ENCODE data around the gene FBXL16.

Gene FBXL16

GRCh38 chr16:669666-670065 is 35.9 kb downstream of the FBXL16 start:
- H2AFZ ChIP-seq (ENCODE audit: low read depth, low read length): no peak overlapping the region
- H3K4me2 ChIP-seq (ENCODE audit: low read length): no peak overlapping the region
- peaks cover 26% of the 10 kb centered on the region for H3K36me3 ChIP-seq (replicated peaks; ENCODE audit: low read depth, low read length)
- peaks cover 12% of the 10 kb centered on the region for H3K4me1 ChIP-seq (ENCODE audit: low read length)
- H3K27me3 ChIP-seq (ENCODE audit: low read depth, low read length): no peaks in the 10 kb centered on the region
- TF ChIP-seq EZH2phosphoT487 (IDR thresholded peaks at IDR 0.05; ENCODE audit: low read depth) (no peak), CTCF (IDR thresholded peaks at IDR 0.05; ENCODE audit: low read depth, low read length) (no peak)
- peaks cover 21% of the 10 kb centered on the region for H3K79me2 ChIP-seq (ENCODE audit: low read length)
- peak overlapping the region; percentile 97 for H3K4me3 ChIP-seq (ENCODE audit: low read length)
- no peak overlapping the region for H3K27ac ChIP-seq (ENCODE audit: low read length)
- no peak overlapping the region for H3K9ac ChIP-seq (ENCODE audit: low read length)
- no peaks in the 10 kb centered on the region for H3K9me3 ChIP-seq (ENCODE audit: insufficient read depth, low read length)
- no peaks in the 10 kb centered on the region for H4K20me1 ChIP-seq (ENCODE audit: insufficient read depth, low read length)

GRCh38 chr16:668519-669171 is 37.0 kb downstream of the FBXL16 start:
- H4K20me1 ChIP-seq (ENCODE audit: insufficient read depth, low read length): no peaks in the 10 kb centered on the region
- peaks cover 12% of the 10 kb centered on the region for H3K4me1 ChIP-seq (ENCODE audit: low read length)
- no peaks in the 10 kb centered on the region for H3K27me3 ChIP-seq (ENCODE audit: low read depth, low read length)
- H3K4me3 ChIP-seq (ENCODE audit: low read length): peak overlapping the region; percentile 97
- peak overlapping the region; percentile 91 for H3K4me2 ChIP-seq (ENCODE audit: low read length)
- peaks cover 21% of the 10 kb centered on the region for H3K79me2 ChIP-seq (ENCODE audit: low read length)
- TF ChIP-seq CTCF (IDR thresholded peaks at IDR 0.05; ENCODE audit: low read depth, low read length) (no peak), EZH2phosphoT487 (IDR thresholded peaks at IDR 0.05; ENCODE audit: low read depth) (no peak)
- H3K36me3 ChIP-seq (replicated peaks; ENCODE audit: low read depth, low read length): peaks cover 26% of the 10 kb centered on the region
- H3K9ac ChIP-seq (ENCODE audit: low read length): peak overlapping the region; percentile 94
- peak overlapping the region; percentile 64 for H3K27ac ChIP-seq (ENCODE audit: low read length)
- H3K9me3 ChIP-seq (ENCODE audit: insufficient read depth, low read length): no peaks in the 10 kb centered on the region
- no peak overlapping the region for H2AFZ ChIP-seq (ENCODE audit: low read depth, low read length)

- H3K9me3 ChIP-seq (ENCODE audit: insufficient read depth, low read length): no peaks in the 10 kb centered on the region
- H3K79me2 ChIP-seq (ENCODE audit: low read length): peaks cover 21% of the 10 kb centered on the region
- peak within 1 kb of the TSS; percentile 97 for H3K4me3 ChIP-seq (ENCODE audit: low read length)
- H4K20me1 ChIP-seq (ENCODE audit: insufficient read depth, low read length): no peaks in the 10 kb centered on the region
- no peak for TF ChIP-seq EZH2phosphoT487 (IDR thresholded peaks at IDR 0.05; ENCODE audit: low read depth)
- peak; percentile 87 for TF ChIP-seq CTCF (IDR thresholded peaks at IDR 0.05; ENCODE audit: low read depth, low read length)
- peak within 1 kb of the TSS; percentile 94 for H3K9ac ChIP-seq (ENCODE audit: low read length)
- H3K4me1 ChIP-seq (ENCODE audit: low read length): peaks cover 12% of the 10 kb centered on the region
- H2AFZ ChIP-seq (ENCODE audit: low read depth, low read length): no peak within 1 kb of the TSS
- peak within 1 kb of the TSS; percentile 64 for H3K27ac ChIP-seq (ENCODE audit: low read length)
- no peaks in the 10 kb centered on the region for H3K27me3 ChIP-seq (ENCODE audit: low read depth, low read length)
- peak within 1 kb of the TSS; percentile 91 for H3K4me2 ChIP-seq (ENCODE audit: low read length)
- peaks cover 25% of the 10 kb centered on the region for H3K36me3 ChIP-seq (replicated peaks; ENCODE audit: low read depth, low read length)
Observed at GRCh38 chr16:667780-668518, 37.7 kb downstream of the FBXL16 start, which contains the start of gene RHOT2. TSS of gene RHOT2 (plus strand) at chr16:668132. CDS start at chr16:668200, 68 bp downstream.

GRCh38 chr16:667113-667779 is 38.4 kb downstream of the FBXL16 start:
- no peaks in the 10 kb centered on the region for H4K20me1 ChIP-seq (ENCODE audit: insufficient read depth, low read length)
- no peaks in the 10 kb centered on the region for H3K9me3 ChIP-seq (ENCODE audit: insufficient read depth, low read length)
- H3K79me2 ChIP-seq (ENCODE audit: low read length): peaks cover 21% of the 10 kb centered on the region
- H3K27me3 ChIP-seq (ENCODE audit: low read depth, low read length): no peaks in the 10 kb centered on the region
- H2AFZ ChIP-seq (ENCODE audit: low read depth, low read length): no peak overlapping the region
- peaks cover 12% of the 10 kb centered on the region for H3K4me1 ChIP-seq (ENCODE audit: low read length)
- H3K4me2 ChIP-seq (ENCODE audit: low read length): peak overlapping the region; percentile 63
- peak overlapping the region; percentile 97 for H3K4me3 ChIP-seq (ENCODE audit: low read length)
- peaks cover 19% of the 10 kb centered on the region for H3K36me3 ChIP-seq (replicated peaks; ENCODE audit: low read depth, low read length)
- H3K27ac ChIP-seq (ENCODE audit: low read length): 0 out of 2 replicates have a peak overlapping the region, but pooled peaks have one; percentile 0
- peak overlapping the region; percentile 26; the same call in 1 of the 2 replicates for H3K9ac ChIP-seq (ENCODE audit: low read length)
- TF ChIP-seq EZH2phosphoT487 (IDR thresholded peaks at IDR 0.05; ENCODE audit: low read depth) (no peak), CTCF (IDR thresholded peaks at IDR 0.05; ENCODE audit: low read depth, low read length) (no peak)
